GM12873 (cell line): Measurements from ENCODE around the gene ABTB2.

ENCODE experiments used
- TF ChIP-seq, protein P1 (sequence below): IDR thresholded peaks from 2 replicates; pipeline ENCODE4 v1.5.1; 2012; ENCODE audit warnings: low read depth, mild to moderate bottlenecking, moderate library complexity, low read length, control low read depth; ENCODE audit not compliant: insufficient read depth; ENCODE audit errors: missing control alignments

The ABTB2 gene

DNA sequence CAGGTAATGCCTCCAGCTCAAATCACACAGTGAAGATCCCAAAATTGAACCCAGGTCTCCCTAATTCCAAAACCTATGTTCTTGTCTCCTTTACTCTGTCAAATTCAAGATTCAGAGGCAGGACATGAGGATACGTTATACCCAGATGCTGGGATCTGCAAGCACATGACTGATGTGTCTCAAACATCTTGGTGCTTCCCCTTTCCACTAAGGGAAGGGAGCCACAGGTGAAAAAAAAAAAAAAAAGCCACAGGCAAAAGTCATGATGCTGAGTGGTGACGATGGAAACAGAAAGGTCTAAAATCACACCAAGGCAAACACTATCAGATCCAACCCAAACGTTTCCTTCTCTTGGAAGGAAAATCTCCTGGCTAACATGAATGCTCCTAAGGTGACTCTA, 24.0 kb downstream of the ABTB2 start:
- TF ChIP-seq, protein P1, sequence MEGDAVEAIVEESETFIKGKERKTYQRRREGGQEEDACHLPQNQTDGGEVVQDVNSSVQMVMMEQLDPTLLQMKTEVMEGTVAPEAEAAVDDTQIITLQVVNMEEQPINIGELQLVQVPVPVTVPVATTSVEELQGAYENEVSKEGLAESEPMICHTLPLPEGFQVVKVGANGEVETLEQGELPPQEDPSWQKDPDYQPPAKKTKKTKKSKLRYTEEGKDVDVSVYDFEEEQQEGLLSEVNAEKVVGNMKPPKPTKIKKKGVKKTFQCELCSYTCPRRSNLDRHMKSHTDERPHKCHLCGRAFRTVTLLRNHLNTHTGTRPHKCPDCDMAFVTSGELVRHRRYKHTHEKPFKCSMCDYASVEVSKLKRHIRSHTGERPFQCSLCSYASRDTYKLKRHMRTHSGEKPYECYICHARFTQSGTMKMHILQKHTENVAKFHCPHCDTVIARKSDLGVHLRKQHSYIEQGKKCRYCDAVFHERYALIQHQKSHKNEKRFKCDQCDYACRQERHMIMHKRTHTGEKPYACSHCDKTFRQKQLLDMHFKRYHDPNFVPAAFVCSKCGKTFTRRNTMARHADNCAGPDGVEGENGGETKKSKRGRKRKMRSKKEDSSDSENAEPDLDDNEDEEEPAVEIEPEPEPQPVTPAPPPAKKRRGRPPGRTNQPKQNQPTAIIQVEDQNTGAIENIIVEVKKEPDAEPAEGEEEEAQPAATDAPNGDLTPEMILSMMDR: no peak

GRCh38 chr11:34332524-34332923, 25.3 kb downstream of the ABTB2 start:
- TF ChIP-seq, protein P1: no peak

- TF ChIP-seq, protein P1: no peak
Measured at GRCh38 chr11:34331736-34332135, 26.1 kb downstream of the ABTB2 start.

- TF ChIP-seq, protein P1: no peak
Measured at GRCh38 chr11:34331329-34331728, 26.5 kb downstream of the ABTB2 start.

- TF ChIP-seq, protein P1: no peak
Measured at GRCh38 chr11:34330653-34331052, 27.2 kb downstream of the ABTB2 start.

GRCh38 chr11:34329876-34330275, 27.9 kb downstream of the ABTB2 start:
- TF ChIP-seq, protein P1: no peak

DNA sequence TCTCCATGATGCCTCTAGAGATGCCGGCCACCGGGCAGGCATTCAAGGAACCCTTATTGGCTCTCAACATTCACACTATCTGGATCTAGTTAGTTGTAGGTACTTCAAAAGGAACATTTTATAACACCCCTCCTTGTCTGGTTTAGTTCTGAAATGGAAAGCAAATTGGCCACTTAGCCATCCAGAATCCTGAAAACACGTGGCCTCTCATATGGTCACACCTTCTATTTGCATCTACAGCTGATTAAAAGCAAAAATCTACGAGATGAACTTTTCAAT, 29.2 kb downstream of the ABTB2 start:
- TF ChIP-seq, protein P1: no peak
